ENCODE results near the gene BTBD6.

Gene BTBD6

GRCh38 chr14:105280525-105280924 is 32.2 kb downstream of the BTBD6 start:
- TF ChIP-seq POLR2AphosphoS5 (IDR thresholded peaks at IDR 0.05; ENCODE audit: low read depth, low read length) (no peak), SIN3A (IDR thresholded peaks at IDR 0.05; ENCODE audit: borderline replicate concordance, insufficient read depth, low read length) (no peak)
- TF ChIP-seq, protein P1, sequence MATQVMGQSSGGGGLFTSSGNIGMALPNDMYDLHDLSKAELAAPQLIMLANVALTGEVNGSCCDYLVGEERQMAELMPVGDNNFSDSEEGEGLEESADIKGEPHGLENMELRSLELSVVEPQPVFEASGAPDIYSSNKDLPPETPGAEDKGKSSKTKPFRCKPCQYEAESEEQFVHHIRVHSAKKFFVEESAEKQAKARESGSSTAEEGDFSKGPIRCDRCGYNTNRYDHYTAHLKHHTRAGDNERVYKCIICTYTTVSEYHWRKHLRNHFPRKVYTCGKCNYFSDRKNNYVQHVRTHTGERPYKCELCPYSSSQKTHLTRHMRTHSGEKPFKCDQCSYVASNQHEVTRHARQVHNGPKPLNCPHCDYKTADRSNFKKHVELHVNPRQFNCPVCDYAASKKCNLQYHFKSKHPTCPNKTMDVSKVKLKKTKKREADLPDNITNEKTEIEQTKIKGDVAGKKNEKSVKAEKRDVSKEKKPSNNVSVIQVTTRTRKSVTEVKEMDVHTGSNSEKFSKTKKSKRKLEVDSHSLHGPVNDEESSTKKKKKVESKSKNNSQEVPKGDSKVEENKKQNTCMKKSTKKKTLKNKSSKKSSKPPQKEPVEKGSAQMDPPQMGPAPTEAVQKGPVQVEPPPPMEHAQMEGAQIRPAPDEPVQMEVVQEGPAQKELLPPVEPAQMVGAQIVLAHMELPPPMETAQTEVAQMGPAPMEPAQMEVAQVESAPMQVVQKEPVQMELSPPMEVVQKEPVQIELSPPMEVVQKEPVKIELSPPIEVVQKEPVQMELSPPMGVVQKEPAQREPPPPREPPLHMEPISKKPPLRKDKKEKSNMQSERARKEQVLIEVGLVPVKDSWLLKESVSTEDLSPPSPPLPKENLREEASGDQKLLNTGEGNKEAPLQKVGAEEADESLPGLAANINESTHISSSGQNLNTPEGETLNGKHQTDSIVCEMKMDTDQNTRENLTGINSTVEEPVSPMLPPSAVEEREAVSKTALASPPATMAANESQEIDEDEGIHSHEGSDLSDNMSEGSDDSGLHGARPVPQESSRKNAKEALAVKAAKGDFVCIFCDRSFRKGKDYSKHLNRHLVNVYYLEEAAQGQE (IDR thresholded peaks at IDR 0.05; ENCODE audit: insufficient read depth in 1 of 2, low read depth in 2 of 2, low read length in 2 of 2), result no peak

DNA sequence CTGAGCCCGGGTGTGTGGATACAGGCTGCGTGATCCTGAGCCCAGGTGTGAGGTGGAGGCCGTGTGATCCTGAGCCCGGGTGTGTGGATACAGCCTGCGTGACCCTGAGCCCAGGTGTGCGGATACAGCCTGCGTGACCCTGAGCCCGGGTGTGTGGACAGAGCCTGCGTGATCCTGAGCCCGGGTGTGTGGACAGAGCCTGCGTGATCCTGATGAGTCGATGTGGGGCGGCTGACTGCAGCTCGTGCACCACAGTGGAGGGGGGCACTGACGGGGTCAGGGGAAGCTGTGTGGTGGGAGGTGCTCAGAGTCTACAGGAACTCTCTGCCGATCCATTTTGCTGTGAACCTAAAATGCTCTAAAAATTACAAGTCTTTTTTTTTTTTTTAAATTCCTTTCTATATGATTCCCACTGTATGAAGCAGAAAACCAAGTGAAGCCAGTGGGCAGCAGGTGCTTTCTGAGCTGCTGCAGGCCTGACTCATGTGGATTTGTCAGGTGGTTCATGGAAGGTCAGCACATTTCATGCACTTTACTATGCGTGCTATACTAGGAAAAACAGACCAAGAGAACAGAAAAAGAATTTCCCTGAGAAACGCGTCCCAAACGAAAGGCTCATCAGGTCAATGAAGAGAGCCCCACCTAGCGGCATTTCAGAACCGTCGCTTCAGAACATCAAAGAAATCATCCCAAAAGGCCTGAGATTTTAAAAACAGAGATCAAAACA is 33.2 kb downstream of the BTBD6 start:
- TF ChIP-seq, protein P1 (IDR thresholded peaks at IDR 0.05; ENCODE audit: insufficient read depth in 1 of 2, low read depth in 2 of 2, low read length in 2 of 2), result no peak
- TF ChIP-seq POLR2AphosphoS5 (IDR thresholded peaks at IDR 0.05; ENCODE audit: low read depth, low read length), result no peak
- no peak for TF ChIP-seq TAF1 (IDR thresholded peaks at IDR 0.05; ENCODE audit: borderline replicate concordance, insufficient read depth, low read length)

- TF ChIP-seq SIN3A (IDR thresholded peaks at IDR 0.05; ENCODE audit: borderline replicate concordance, insufficient read depth, low read length), result no peak
- TF ChIP-seq, protein P1 (IDR thresholded peaks at IDR 0.05; ENCODE audit: insufficient read depth in 1 of 2, low read depth in 2 of 2, low read length in 2 of 2), result no peak
- TF ChIP-seq POLR2AphosphoS5 (IDR thresholded peaks at IDR 0.05; ENCODE audit: low read depth, low read length), result no peak
- TF ChIP-seq TAF1 (IDR thresholded peaks at IDR 0.05; ENCODE audit: borderline replicate concordance, insufficient read depth, low read length), result no peak
- TF ChIP-seq FOXP2 (optimal IDR thresholded peaks at IDR 0.05; ENCODE audit: borderline replicate concordance, extremely low read depth, extremely low read length, insufficient read depth), result no peak
These were observed 33.9 kb downstream of the BTBD6 start for GRCh38 chr14:105282098-105282725.

DNA sequence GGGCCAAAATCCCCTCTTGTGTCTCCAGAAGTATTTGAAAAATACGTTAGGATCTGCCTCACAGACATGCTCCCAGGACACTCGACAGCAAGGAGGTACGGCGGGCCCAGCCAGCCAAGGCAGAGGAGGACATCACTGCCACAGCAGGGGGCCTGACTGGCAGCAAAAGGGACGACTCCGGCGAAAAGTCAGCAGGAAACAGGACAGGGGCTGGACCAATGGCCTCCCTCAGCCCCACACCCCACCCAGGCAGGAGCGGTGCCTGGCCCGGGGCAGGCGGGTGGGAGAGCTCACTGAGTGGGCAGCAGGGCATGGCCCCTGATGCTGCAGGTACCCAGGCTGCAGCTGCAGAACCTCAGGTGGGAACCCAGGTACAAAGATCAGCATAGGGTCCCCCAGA is 34.7 kb downstream of the BTBD6 start:
- TF ChIP-seq POLR2AphosphoS5 (IDR thresholded peaks at IDR 0.05; ENCODE audit: low read depth, low read length) (no peak), FOXP2 (optimal IDR thresholded peaks at IDR 0.05; ENCODE audit: borderline replicate concordance, extremely low read depth, extremely low read length, insufficient read depth) (no peak), SIN3A (IDR thresholded peaks at IDR 0.05; ENCODE audit: borderline replicate concordance, insufficient read depth, low read length) (no peak), TAF1 (IDR thresholded peaks at IDR 0.05; ENCODE audit: borderline replicate concordance, insufficient read depth, low read length) (no peak)
- TF ChIP-seq, protein P1 (IDR thresholded peaks at IDR 0.05; ENCODE audit: insufficient read depth in 1 of 2, low read depth in 2 of 2, low read length in 2 of 2), result no peak
